ENCODE results near the gene TRERF1.

DNA sequence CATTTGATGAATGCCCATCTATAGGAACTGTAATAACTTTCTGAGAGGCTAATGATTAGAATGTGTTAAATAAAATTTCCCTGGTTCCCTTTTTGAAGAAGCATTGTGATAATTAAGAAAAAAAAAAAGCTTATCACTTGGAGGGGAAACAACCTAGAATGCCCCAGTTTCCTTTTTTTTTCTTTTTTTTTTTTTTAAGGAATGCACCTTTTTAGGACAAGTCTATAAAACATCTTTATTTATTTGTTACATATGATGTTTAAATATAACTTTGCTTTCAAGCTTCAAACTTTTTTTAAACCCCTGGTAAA lies 226.7 kb downstream of the TRERF1 start:
- TF ChIP-seq GATA2 (IDR thresholded peaks at IDR 0.05; ENCODE audit: low read depth, low read length) (no peak), GATA3 (IDR thresholded peaks at IDR 0.05; ENCODE audit: low read depth, low read length) (no peak)
